Measurements from ENCODE around the gene TPPP2.

- no peak for TF ChIP-seq CTCF (IDR thresholded peaks at IDR 0.05 in 8 of 11, conservative IDR thresholded peaks at IDR 0.05 in 3 of 11)
- no peak for TF ChIP-seq POLR2A (IDR thresholded peaks at IDR 0.05)
- TF ChIP-seq POLR2AphosphoS5 (IDR thresholded peaks at IDR 0.05) = no peak
Observed at GRCh38 chr14:21073921-21074320, 43.9 kb downstream of the TPPP2 start.

Data from spleen (tissue), 7 donors.